LNCaP clone FGC (cell line): ENCODE data around the gene PER3.

Experiments
- DNase-seq: peaks from one replicate; pipeline ENCODE4 v3.0.0-alpha.2; 2011; ENCODE audit warnings: low read depth
- H3K4me3 ChIP-seq: 2 replicates; pipeline ENCODE4 v1.5.1; 2011; ENCODE audit warnings: mild to moderate bottlenecking, low read depth, low read length, control low read depth
- TF ChIP-seq, protein P1 (sequence below): IDR thresholded peaks from 2 replicates; pipeline ENCODE4 v1.5.1; 2012; ENCODE audit warnings: mild to moderate bottlenecking; ENCODE audit not compliant: control insufficient read depth, insufficient read depth; ENCODE audit errors: extremely low read depth

The PER3 gene

DNA sequence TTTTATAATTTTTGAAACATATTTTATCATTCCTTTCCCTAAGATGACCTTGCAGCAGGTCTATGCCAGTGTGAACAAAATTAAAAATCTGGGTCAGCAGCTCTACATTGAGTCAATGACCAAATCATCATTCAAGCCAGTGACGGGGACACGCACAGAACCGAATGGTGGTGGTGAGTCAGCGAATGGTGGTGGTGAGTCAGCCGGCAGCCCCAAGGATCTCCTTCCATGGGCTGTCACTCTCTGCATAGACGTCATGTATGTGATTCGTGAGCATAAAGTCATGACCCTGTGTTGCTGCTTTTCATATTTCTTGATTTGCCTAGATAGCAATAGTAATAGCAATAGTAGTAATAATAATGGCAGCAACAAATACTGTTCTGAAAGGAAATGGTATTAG, 26.3 kb downstream of the PER3 start:
- TF ChIP-seq, protein P1, sequence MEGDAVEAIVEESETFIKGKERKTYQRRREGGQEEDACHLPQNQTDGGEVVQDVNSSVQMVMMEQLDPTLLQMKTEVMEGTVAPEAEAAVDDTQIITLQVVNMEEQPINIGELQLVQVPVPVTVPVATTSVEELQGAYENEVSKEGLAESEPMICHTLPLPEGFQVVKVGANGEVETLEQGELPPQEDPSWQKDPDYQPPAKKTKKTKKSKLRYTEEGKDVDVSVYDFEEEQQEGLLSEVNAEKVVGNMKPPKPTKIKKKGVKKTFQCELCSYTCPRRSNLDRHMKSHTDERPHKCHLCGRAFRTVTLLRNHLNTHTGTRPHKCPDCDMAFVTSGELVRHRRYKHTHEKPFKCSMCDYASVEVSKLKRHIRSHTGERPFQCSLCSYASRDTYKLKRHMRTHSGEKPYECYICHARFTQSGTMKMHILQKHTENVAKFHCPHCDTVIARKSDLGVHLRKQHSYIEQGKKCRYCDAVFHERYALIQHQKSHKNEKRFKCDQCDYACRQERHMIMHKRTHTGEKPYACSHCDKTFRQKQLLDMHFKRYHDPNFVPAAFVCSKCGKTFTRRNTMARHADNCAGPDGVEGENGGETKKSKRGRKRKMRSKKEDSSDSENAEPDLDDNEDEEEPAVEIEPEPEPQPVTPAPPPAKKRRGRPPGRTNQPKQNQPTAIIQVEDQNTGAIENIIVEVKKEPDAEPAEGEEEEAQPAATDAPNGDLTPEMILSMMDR: no peak
- no peak overlapping the region for H3K4me3 ChIP-seq
- no peak for DNase-seq

DNA sequence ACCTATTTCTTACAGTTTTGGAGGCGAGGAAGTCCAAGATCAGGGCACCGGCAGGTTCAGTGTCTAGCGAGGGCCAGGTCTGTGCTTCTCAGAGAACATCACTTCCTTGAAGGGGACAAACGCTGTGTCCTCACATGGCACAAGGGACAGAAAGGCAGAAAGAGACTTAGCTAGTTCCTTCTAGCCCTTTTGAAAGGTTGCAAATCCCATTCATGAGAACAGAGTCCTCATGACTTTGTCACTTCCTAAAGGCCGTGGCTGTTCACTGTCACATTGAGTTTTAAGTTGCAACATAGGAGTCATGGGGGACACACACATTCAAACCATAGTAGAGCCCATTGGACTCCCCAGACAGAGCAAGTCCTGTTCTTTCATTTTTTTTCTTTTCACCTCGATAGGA, 27.4 kb downstream of the PER3 start:
- TF ChIP-seq, protein P1: no peak
- H3K4me3 ChIP-seq: no peak overlapping the region
- DNase-seq: no peak

DNA sequence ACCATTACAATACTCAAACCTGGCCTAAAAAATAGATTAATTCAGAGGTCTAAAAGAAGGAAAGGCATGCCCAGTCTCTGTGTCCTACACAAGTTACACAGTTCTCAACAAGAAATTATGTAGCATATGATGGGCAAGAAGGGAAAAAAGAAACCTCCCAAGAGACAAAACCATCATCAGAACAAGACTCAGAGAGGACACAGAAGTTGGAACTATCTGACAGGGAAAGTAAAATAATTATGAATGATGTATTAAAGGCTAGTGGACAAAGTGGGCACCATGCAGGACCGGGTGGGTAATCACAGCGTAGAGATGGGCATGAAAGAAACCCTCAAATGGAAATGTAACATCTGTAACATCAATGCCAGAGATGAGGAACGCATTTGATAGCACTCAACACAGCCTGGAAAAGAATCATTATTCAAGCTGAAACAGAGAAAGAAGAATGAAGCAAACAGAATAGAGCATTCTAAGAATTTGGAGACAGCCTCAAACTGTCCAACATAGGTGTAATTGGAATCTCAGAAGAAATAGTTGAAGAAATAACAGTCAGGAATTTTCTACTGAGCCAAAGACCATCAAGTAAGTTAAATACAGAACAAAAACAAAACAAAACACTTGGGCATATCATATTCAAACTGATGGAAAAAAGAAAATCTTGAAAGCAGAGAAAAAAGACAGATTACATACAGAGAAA, 29.7 kb downstream of the PER3 start:
- DNase-seq: no peak
- H3K4me3 ChIP-seq: no peak overlapping the region
- TF ChIP-seq, protein P1: no peak

DNA sequence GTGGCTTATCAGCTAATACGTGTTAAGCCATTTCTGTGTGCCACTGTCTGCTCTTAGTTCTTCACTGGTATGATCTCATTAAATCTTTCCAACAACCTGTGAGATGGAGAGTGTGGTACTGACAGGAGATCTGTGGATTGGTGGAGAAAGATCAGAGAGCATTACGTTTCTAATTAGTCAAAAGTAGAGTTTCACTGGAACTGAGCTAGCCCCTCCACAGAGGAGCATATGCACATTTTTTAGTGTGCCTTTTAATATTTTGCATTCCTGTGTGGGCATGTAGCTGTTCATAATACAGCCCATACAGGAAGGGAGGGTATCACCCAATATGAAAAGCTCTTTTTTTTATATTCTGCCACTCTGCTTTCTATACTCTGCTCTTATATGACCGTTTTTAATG, 37.2 kb downstream of the PER3 start:
- no peak overlapping the region for H3K4me3 ChIP-seq
- no peak for DNase-seq
- TF ChIP-seq, protein P1: no peak

DNA sequence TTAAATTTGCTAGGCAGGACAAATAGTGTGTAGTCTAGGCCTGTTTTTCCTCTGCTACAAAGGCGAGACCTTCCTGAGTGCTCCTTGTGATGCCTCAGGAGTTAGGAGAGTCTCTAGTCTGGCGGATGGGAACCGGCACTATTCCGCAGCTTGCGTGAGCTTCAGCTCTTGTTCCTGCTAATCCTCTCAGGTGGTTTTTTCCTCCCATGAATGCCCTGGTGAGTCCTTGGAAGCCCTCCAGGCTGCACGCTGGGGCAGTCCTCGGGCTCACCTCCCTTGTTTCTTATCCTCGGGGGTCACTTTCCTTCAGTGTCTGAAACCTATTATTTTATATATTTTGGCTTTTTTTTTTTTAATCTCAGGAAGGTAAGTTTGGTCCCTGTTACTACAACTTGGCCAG, 40.6 kb downstream of the PER3 start:
- no peak for DNase-seq
- TF ChIP-seq, protein P1: no peak
- no peak overlapping the region for H3K4me3 ChIP-seq

DNA sequence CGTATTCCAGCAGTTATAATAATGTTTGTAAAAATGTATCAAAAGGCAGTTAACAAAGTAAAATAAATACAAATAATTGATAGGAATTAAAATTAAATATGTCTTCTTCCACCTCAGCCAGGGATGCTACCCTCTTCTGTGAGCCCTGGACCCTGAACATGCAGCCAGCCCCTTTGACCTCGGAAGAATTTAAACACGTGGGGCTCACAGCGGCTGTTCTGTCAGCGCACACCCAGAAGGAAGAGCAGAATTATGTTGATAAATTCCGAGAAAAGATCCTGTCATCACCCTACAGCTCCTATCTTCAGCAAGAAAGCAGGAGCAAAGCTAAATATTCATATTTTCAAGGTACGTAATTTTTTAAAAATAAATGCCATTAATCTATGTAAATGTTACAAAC, 42.3 kb downstream of the PER3 start:
- DNase-seq: no peak
- TF ChIP-seq, protein P1: no peak
- no peak overlapping the region for H3K4me3 ChIP-seq
